CD14-positive monocyte (primary cell): ENCODE measurements around the gene PFKFB4. TPM values are rescaled to one million over a fixed set of nuclear protein-coding genes. Genes with fewer than 3 reads are reported as not detected.
A peak's percentile ranks its signal among the peaks of the same experiment; 100 is the strongest.

Experiments used
- DNase-seq, 3 donors: peaks; one replicate each; pipeline ENCODE4 v3.0.0-alpha.2; 2011 to 2022
- H2AFZ ChIP-seq: 2 replicates; pipeline ENCODE4 v1.6.0; 2012; ENCODE audit warnings: mild to moderate bottlenecking, low read depth, low read length, inconsistent platforms; ENCODE audit not compliant: insufficient read depth, poor library complexity, severe bottlenecking
- H3K27ac ChIP-seq, 2 donors: 1 replicate in 1 of 2; 2 replicates in 1 of 2; pipeline ENCODE4 v1.5.1; 2012 to 2013; ENCODE audit warnings: low read length in 2 of 2, control low read depth in 1 of 2, inconsistent platforms in 1 of 2, low read depth in 1 of 2, mild to moderate bottlenecking in 1 of 2
- H3K27me3 ChIP-seq, 2 donors: one replicate each; pipeline versions ENCODE4 v1.6.0 to v1.6.1; 2011 to 2013; ENCODE audit warnings: low read length in 2 of 2; ENCODE audit not compliant: control insufficient read depth in 2 of 2, insufficient read depth in 2 of 2
- H3K36me3 ChIP-seq, 2 donors: replicated peaks in 1 of 2; 1 replicate in 1 of 2; 2 replicates in 1 of 2; pipeline versions ENCODE4 v1.5.1 to v1.6.1; 2012 to 2013; ENCODE audit warnings: low read length in 2 of 2, control low read depth in 1 of 2, inconsistent platforms in 1 of 2, mild to moderate bottlenecking in 1 of 2; ENCODE audit not compliant: insufficient read depth in 2 of 2, control insufficient read depth in 1 of 2
- H3K4me1 ChIP-seq, 2 donors: 1 replicate in 1 of 2; 2 replicates in 1 of 2; pipeline versions ENCODE4 v1.5.1 to v1.6.1; 2012 to 2013; ENCODE audit warnings: low read length in 2 of 2, control low read depth in 1 of 2, inconsistent platforms in 1 of 2, mild to moderate bottlenecking in 1 of 2, moderate library complexity in 1 of 2; ENCODE audit not compliant: insufficient read depth in 2 of 2, control insufficient read depth in 1 of 2
- H3K4me2 ChIP-seq: replicated peaks from 2 replicates; pipeline ENCODE3; 2012; ENCODE audit warnings: low read length, moderate library complexity, mild to moderate bottlenecking; ENCODE audit not compliant: poor library complexity, severe bottlenecking; ENCODE audit errors: extremely low read depth
- H3K4me3 ChIP-seq, 3 experiments: fragments of 200-600 bp in 1 of 3; sonication (generic) in 1 of 3; replicated peaks in 1 of 3; 1 replicate in 2 of 3; 2 replicates in 1 of 3; pipeline ENCODE4 v1.5.1; 2011 to 2013; ENCODE audit warnings: low read length in 3 of 3, mild to moderate bottlenecking in 3 of 3, control low read depth in 2 of 3, low read depth in 2 of 3, inconsistent platforms in 1 of 3, moderate library complexity in 1 of 3
- H3K79me2 ChIP-seq: 2 replicates; pipeline ENCODE4 v1.6.0; 2012; ENCODE audit warnings: mild to moderate bottlenecking, control low read depth, inconsistent platforms, low read length, moderate library complexity; ENCODE audit not compliant: insufficient read depth
- H3K9ac ChIP-seq: 2 replicates; pipeline ENCODE4 v1.6.0; 2017; ENCODE audit warnings: low read length, mild to moderate bottlenecking; ENCODE audit not compliant: insufficient read depth, poor library complexity, severe bottlenecking
- H3K9me3 ChIP-seq, 2 donors: replicated peaks in 1 of 2; 1 replicate in 1 of 2; 2 replicates in 1 of 2; pipeline versions ENCODE4 v1.5.1 to v1.6.1; 2012 to 2013; ENCODE audit warnings: low read length in 2 of 2, control low read depth in 1 of 2; ENCODE audit not compliant: control insufficient read depth in 1 of 2, insufficient read depth in 1 of 2
- H4K20me1 ChIP-seq: 2 replicates; pipeline ENCODE4 v1.6.0; 2012; ENCODE audit warnings: mild to moderate bottlenecking, low read length, control low read depth, moderate library complexity; ENCODE audit not compliant: insufficient read depth
- H3K27ac Mint-ChIP-seq, 7 donors: one replicate each; pipeline ENCODE4 v1.8.0; 2020; ENCODE audit warnings: mild to moderate bottlenecking in 7 of 7, mixed read lengths in 7 of 7, moderate library complexity in 6 of 7, inconsistent platforms in 2 of 7
- H3K27me3 Mint-ChIP-seq, 3 donors: one replicate each; pipeline ENCODE4 v1.8.0; 2021 to 2022; ENCODE audit warnings: low read depth in 3 of 3, mild to moderate bottlenecking in 3 of 3, mixed read lengths in 3 of 3, moderate library complexity in 3 of 3, inconsistent platforms in 1 of 3
- H3K36me3 Mint-ChIP-seq, 2 donors: one replicate each; pipeline ENCODE4 v1.8.0; 2020; ENCODE audit warnings: mixed read lengths in 2 of 2, inconsistent platforms in 1 of 2, mild to moderate bottlenecking in 1 of 2
- H3K4me1 Mint-ChIP-seq: one replicate; pipeline ENCODE4 v1.8.0; 2020; ENCODE audit warnings: mild to moderate bottlenecking, mixed read lengths
- H3K4me3 Mint-ChIP-seq, 2 donors: one replicate each; pipeline ENCODE4 v1.8.0; 2020; ENCODE audit warnings: mild to moderate bottlenecking in 2 of 2, mixed read lengths in 2 of 2, moderate library complexity in 1 of 2
- H3K9me3 Mint-ChIP-seq, 7 donors: one replicate each; pipeline ENCODE4 v1.8.0; 2020 to 2022; ENCODE audit warnings: mixed read lengths in 7 of 7, mild to moderate bottlenecking in 6 of 7, moderate library complexity in 6 of 7, inconsistent platforms in 2 of 7
- CTCF ChIP-seq: fragments of 200-600 bp; IDR thresholded peaks from one replicate; pipeline ENCODE4 v1.8.0; 2022; ENCODE audit warnings: antibody characterized with exemption, mild to moderate bottlenecking
- WGBS: methylation state at CpG from one replicate; pipeline ENCODE4 v1.1.5; 2013; ENCODE audit warnings: missing lambda C conversion rate; ENCODE audit not compliant: insufficient coverage; 5-methylcytosine and 5-hydroxymethylcytosine counted together
- intact Hi-C, 2 donors: fragments of 100-400 bp; cut with micrococcal nuclease; formaldehyde crosslinking; loops; one replicate each; pipeline versions ENCODE4 v1.15.0 to v1.15.1; 2023
- polyA plus RNA-seq, 3 donors: library from polyadenylated mRNA; depleted of rRNA in 1 of 3; unstranded in 2 of 3; stranded (reverse) in 1 of 3; fragments of 300-500 nt in 2 of 3; fragments of >200 nt in 1 of 3; fragmentation: Illumina TruSeq in 2 of 3; gene quantifications; 1 replicate in 2 of 3; 2 replicates in 1 of 3; pipeline ENCODE4 v1.2.3, GENCODE V29; 2012 to 2021

PFKFB4 gene
- polyA plus RNA-seq, 3 donors = 32.2 to 44.9 (median 34.9) TPM

GRCh38 chr3:48543271-48543866, 13.2 kb downstream of the PFKFB4 start:
- Mint-ChIP-seq H3K9me3 (no peaks in the 10 kb centered on the region), H3K27ac (peak overlapping the region; percentile 86 to 93 (median 91)), H3K36me3 (peaks cover 60 to 79% of the 10 kb centered on the region in 2 donors), H3K4me1 (peaks cover 47% of the 10 kb centered on the region), H3K27me3 (peaks cover 0 to 1% (median 0%) of the 10 kb centered on the region in 3 donors), H3K4me3 (peak overlapping the region; percentile 62 to 83)
- no peak for TF ChIP-seq CTCF
- Histone ChIP-seq H3K4me3 (peak overlapping the region in 1 of 3 experiments; percentile 60), H3K27me3 (no peaks in the 10 kb centered on the region), H3K79me2 (no peaks in the 10 kb centered on the region), H3K4me1 (peaks cover 26 to 45% of the 10 kb centered on the region in 2 donors), H3K4me2 (peak overlapping the region; percentile 57), H3K9me3 (no peaks in the 10 kb centered on the region), H4K20me1 (peaks cover 16% of the 10 kb centered on the region), H3K9ac (peak overlapping the region; percentile 49), H2AFZ (peak overlapping the region; percentile 69), H3K36me3 (peaks cover 45 to 76% of the 10 kb centered on the region in 2 donors), H3K27ac (peak overlapping the region; percentile 44 to 87)
- WGBS = 4% methylated on average over 9 of the region's 9 CpGs
- peak; percentile 64 to 86 (median 65) for DNase-seq
- intact Hi-C loops = loop anchor here in 1 of 2 donors (10.0 kb wide), 1 partner anchor 269 kb away; no protein-coding TSS in a partner anchor

- Mint-ChIP-seq H3K36me3 (peaks cover 71 to 97% of the 10 kb centered on the region in 2 donors), H3K27ac (peak overlapping the region in 1 of 7 donors; percentile 18), H3K4me1 (peaks cover 40% of the 10 kb centered on the region), H3K4me3 (no peak overlapping the region), H3K27me3 (peaks cover 0 to 2% (median 0%) of the 10 kb centered on the region in 3 donors), H3K9me3 (peaks cover 3 to 14% (median 6%) of the 10 kb centered on the region in 7 donors)
- Histone ChIP-seq H3K36me3 (peaks cover 53 to 95% of the 10 kb centered on the region in 2 donors), H3K4me3 (no peak overlapping the region), H2AFZ (no peak overlapping the region), H3K27me3 (no peaks in the 10 kb centered on the region), H4K20me1 (peaks cover 16% of the 10 kb centered on the region), H3K4me1 (peaks cover 24 to 39% of the 10 kb centered on the region in 2 donors), H3K27ac (no peak overlapping the region), H3K9me3 (no peaks in the 10 kb centered on the region), H3K9ac (no peak overlapping the region), H3K79me2 (no peaks in the 10 kb centered on the region), H3K4me2 (no peak overlapping the region)
- intact Hi-C loops = no loop called here
- WGBS = 97% methylated on average over 12 of the region's 12 CpGs
- no peak for DNase-seq
- TF ChIP-seq CTCF = no peak
Measured at GRCh38 chr3:48538451-48538850, 18.2 kb downstream of the PFKFB4 start.
